Measurements from ENCODE around the gene OBSCN.

- TF ChIP-seq CTCF (IDR thresholded peaks at IDR 0.05) = no peak
- no peak for TF ChIP-seq EZH2 (IDR thresholded peaks at IDR 0.05)
- no peak for TF ChIP-seq EZH2phosphoT487 (IDR thresholded peaks at IDR 0.05)
Measured at GRCh38 chr1:228174482-228175315, 33.1 kb upstream of the OBSCN start.
